Keratinocyte (primary cell): ENCODE measurements around the gene ARSI.

Source experiments
- EZH2 ChIP-seq: IDR thresholded peaks from one replicate; pipeline ENCODE4 v1.6.1; 2012; ENCODE audit warnings: inconsistent platforms, mild to moderate bottlenecking, low read length, moderate library complexity
- TF ChIP-seq, protein P1 (sequence below), 3 experiments: IDR thresholded peaks in 1 of 3; conservative IDR thresholded peaks in 1 of 3; optimal IDR thresholded peaks in 1 of 3; 2 replicates in 2 of 3; 3 replicates in 1 of 3; pipeline versions ENCODE3 to v1.5.1; 2011; ENCODE audit warnings: low read length in 3 of 3, mild to moderate bottlenecking in 3 of 3, moderate library complexity in 2 of 3, control low read depth in 1 of 3, inconsistent platforms in 1 of 3; ENCODE audit not compliant: insufficient read depth in 2 of 3; ENCODE audit errors: extremely low read depth in 1 of 3

DNA sequence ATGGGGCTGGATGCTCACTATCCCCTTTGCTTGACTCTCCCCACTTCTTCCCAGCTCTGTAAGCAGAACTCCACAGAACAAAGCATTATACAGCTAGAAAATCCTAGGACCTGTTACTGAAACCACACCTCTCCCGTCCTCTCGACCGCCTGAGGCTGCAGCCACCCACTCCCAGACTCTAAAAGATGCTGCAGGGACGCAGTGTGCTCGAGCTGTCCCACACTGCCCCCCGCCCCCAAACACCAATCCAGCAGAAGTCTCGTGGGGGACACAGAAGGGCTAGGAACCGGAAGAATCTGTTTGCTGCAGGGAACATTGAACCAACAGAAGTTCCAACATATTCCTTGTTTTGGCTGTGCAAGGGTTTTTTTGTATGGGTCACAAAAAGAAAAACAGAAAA, 20.7 kb downstream of the ARSI start:
- TF ChIP-seq, protein P1, sequence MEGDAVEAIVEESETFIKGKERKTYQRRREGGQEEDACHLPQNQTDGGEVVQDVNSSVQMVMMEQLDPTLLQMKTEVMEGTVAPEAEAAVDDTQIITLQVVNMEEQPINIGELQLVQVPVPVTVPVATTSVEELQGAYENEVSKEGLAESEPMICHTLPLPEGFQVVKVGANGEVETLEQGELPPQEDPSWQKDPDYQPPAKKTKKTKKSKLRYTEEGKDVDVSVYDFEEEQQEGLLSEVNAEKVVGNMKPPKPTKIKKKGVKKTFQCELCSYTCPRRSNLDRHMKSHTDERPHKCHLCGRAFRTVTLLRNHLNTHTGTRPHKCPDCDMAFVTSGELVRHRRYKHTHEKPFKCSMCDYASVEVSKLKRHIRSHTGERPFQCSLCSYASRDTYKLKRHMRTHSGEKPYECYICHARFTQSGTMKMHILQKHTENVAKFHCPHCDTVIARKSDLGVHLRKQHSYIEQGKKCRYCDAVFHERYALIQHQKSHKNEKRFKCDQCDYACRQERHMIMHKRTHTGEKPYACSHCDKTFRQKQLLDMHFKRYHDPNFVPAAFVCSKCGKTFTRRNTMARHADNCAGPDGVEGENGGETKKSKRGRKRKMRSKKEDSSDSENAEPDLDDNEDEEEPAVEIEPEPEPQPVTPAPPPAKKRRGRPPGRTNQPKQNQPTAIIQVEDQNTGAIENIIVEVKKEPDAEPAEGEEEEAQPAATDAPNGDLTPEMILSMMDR (optimal IDR thresholded peaks at IDR 0.05 in 1 of 3, IDR thresholded peaks at IDR 0.05 in 1 of 3, conservative IDR thresholded peaks at IDR 0.05 in 1 of 3; ENCODE audit: extremely low read depth in 1 of 3, insufficient read depth in 2 of 3, low read length in 3 of 3) = no peak
- TF ChIP-seq EZH2 = no peak
